ENCODE data around the gene DLG2. TPM values are rescaled to one million over a fixed set of nuclear protein-coding genes. Genes with fewer than 3 reads are reported as not detected.

DLG2 gene
- total and polyA plus RNA-seq, 2 of the 8 experiments (the other 6 are each of a cell fraction or from before 2014, with no cell fraction given), result 1.7 to 14.3 TPM

- no peaks in the 10 kb centered on the region for H3K27me3 ChIP-seq (replicated peaks in 1 of 4; ENCODE audit: control insufficient read depth in 3 of 4, extremely low read depth in 1 of 4, insufficient read depth in 3 of 4, low read length in 3 of 4)
- no peak overlapping the region for H3K4me3 ChIP-seq (ENCODE audit: extremely low read depth in 1 of 4, insufficient read depth in 2 of 4, low read depth in 3 of 4, low read length in 4 of 4)
- H2AK5ac ChIP-seq (ENCODE audit: low read depth, low read length), result no peak overlapping the region
- no peak overlapping the region for H3K4ac ChIP-seq (replicated peaks; ENCODE audit: insufficient read length, low read depth, low read length)
- no peak overlapping the region for H3K56ac ChIP-seq (replicated peaks; ENCODE audit: insufficient read length, low read depth, low read length)
- no peak overlapping the region for H3K18ac ChIP-seq (ENCODE audit: extremely low read depth, low read length)
- H3K27ac ChIP-seq (ENCODE audit: low read depth, low read length), result no peak overlapping the region
- H2BK5ac ChIP-seq (ENCODE audit: low read depth, low read length), result no peak overlapping the region
- H4K91ac ChIP-seq (replicated peaks; ENCODE audit: insufficient read length, low read length), result no peak overlapping the region
- no peaks in the 10 kb centered on the region for H3K9me3 ChIP-seq (ENCODE audit: insufficient read depth in 2 of 2, low read depth in 1 of 2, low read length in 1 of 2)
- no peak overlapping the region for H2AFZ ChIP-seq (ENCODE audit: low read length)
- H3K14ac ChIP-seq (ENCODE audit: insufficient read length), result no peak overlapping the region
- H4K5ac ChIP-seq (ENCODE audit: insufficient read length, low read depth, low read length), result no peak overlapping the region
- no peaks in the 10 kb centered on the region for H3K36me3 ChIP-seq (ENCODE audit: control insufficient read depth in 2 of 4, insufficient read depth in 4 of 4, low read length in 3 of 4)
- H2BK12ac ChIP-seq (ENCODE audit: low read depth, low read length), result no peak overlapping the region
- H2BK15ac ChIP-seq (ENCODE audit: low read length), result no peak overlapping the region
- H4K8ac ChIP-seq (ENCODE audit: extremely low read depth, insufficient read depth, low read length), result no peak overlapping the region
- no peak overlapping the region for H3K4me2 ChIP-seq (ENCODE audit: insufficient read depth in 1 of 2, low read depth in 2 of 2, low read length in 2 of 2)
- H4K20me1 ChIP-seq (replicated peaks in 1 of 2; ENCODE audit: control insufficient read depth in 1 of 2, insufficient read depth in 2 of 2, low read length in 2 of 2), result no peaks in the 10 kb centered on the region
- CTCF ChIA-PET (ENCODE audit: partially characterized antibody), result interaction anchor here (1.0 kb wide), 1 partner anchor 89 kb away, joined by 3 read pairs; no protein-coding TSS in a partner anchor
- H3K23ac ChIP-seq (ENCODE audit: insufficient read length), result no peak overlapping the region
- no peaks in the 10 kb centered on the region for H3K79me2 ChIP-seq (ENCODE audit: control insufficient read depth in 1 of 2, insufficient read depth in 2 of 2, low read length in 2 of 2)
- FAIRE-seq, result no peak
- TF ChIP-seq TEAD4 (IDR thresholded peaks at IDR 0.05; ENCODE audit: low read depth, low read length), result peak; percentile 81
- no peak for TF ChIP-seq CHD1 (IDR thresholded peaks at IDR 0.05; ENCODE audit: low read depth, low read length)
- no peak overlapping the region for H2BK20ac ChIP-seq (ENCODE audit: low read length)
- no peak overlapping the region for H2BK120ac ChIP-seq (replicated peaks; ENCODE audit: low read depth, low read length)
- no peak overlapping the region for H3K9ac ChIP-seq (replicated peaks in 1 of 4; ENCODE audit: extremely low read depth in 1 of 4, low read depth in 3 of 4, low read length in 3 of 4)
- DNase-seq (ENCODE audit: low read depth in 1 of 2, low spot score in 2 of 2), result no peak
- POLR2A ChIA-PET (ENCODE audit: partially characterized antibody), result no interaction called here
- no peaks in the 10 kb centered on the region for H3K23me2 ChIP-seq (ENCODE audit: low read depth, low read length)
- WGBS, 2 experiments (ENCODE audit: extremely low coverage in 1 of 2, insufficient coverage in 1 of 2, insufficient read length in 1 of 2, insufficient replicate concordance in 2 of 2, low coverage in 1 of 2, low lambda C conversion rate in 2 of 2, missing lambda C conversion rate in 1 of 2), result 62% methylated on average over 4 of the region's 4 CpGs; no CpG with 5 or more reads in 1 of the 2 experiments
- H3K79me1 ChIP-seq (ENCODE audit: low read depth, low read length), result no peaks in the 10 kb centered on the region
- H3K4me1 ChIP-seq (replicated peaks in 1 of 4; ENCODE audit: control insufficient read depth in 3 of 4, insufficient read depth in 4 of 4, low read length in 3 of 4), result peaks cover 0 to 7% (median 1%) of the 10 kb centered on the region in 4 experiments; a peak in 2 of 7 replicates
Measured at GRCh38 chr11:84234462-84235202, 1392.5 kb downstream of the DLG2 start.
